ENCODE measurements around the gene UROC1. TPM values are rescaled to one million over a fixed set of nuclear protein-coding genes. Genes with fewer than 3 reads are reported as not detected.

Gene UROC1
- total and polyA plus RNA-seq, 2 of the 13 experiments (the other 11 are each of a cell fraction or from before 2014, with no cell fraction given): 0.71 to 1.3 TPM

- peak; percentile 90 for TF ChIP-seq PAXIP1 (CRISPR knock-in tag; conservative IDR thresholded peaks at IDR 0.05)
- peak; percentile 37; the same call in 1 of the 2 replicates for TF ChIP-seq ATF7-NPFF (CRISPR knock-in tag; IDR thresholded peaks at IDR 0.05; ENCODE audit: low read depth)
- TF ChIP-seq ZNF652 (CRISPR knock-in tag; IDR thresholded peaks at IDR 0.05; ENCODE audit: borderline replicate concordance, low read depth): no peak
- no peak for TF ChIP-seq ZNF7 (CRISPR knock-in tag; IDR thresholded peaks at IDR 0.05)
- no peak; the same call in 1 of the 2 replicates for TF ChIP-seq GZF1 (CRISPR knock-in tag; IDR thresholded peaks at IDR 0.05)
- no peak for TF ChIP-seq ZNF720 (CRISPR knock-in tag; IDR thresholded peaks at IDR 0.05)
- TF ChIP-seq ZNF772 (CRISPR knock-in tag; IDR thresholded peaks at IDR 0.05): no peak
- TF ChIP-seq ZNF788 (CRISPR knock-in tag; IDR thresholded peaks at IDR 0.05; ENCODE audit: borderline replicate concordance): peak; percentile 25; the same call in 1 of the 2 replicates
- no peak for TF ChIP-seq PLSCR1 (CRISPR knock-in tag; IDR thresholded peaks at IDR 0.05; ENCODE audit: borderline replicate concordance)
- TF ChIP-seq GABPA (IDR thresholded peaks at IDR 0.05; ENCODE audit: low read depth, low read length): no peak
- TF ChIP-seq GABPA (CRISPR knock-in tag; IDR thresholded peaks at IDR 0.05; ENCODE audit: low read depth): no peak
- no peak for TF ChIP-seq SMARCE1 (IDR thresholded peaks at IDR 0.05; ENCODE audit: borderline replicate concordance)
- TF ChIP-seq ZNF34 (CRISPR knock-in tag; IDR thresholded peaks at IDR 0.05; ENCODE audit: borderline replicate concordance): peak; percentile 67; the same call in 1 of the 2 replicates
- peak; percentile 31; the same call in 1 of the 2 replicates for TF ChIP-seq ZNF816 (CRISPR knock-in tag; IDR thresholded peaks at IDR 0.05; ENCODE audit: borderline replicate concordance)
- no peak for TF ChIP-seq SRSF9 (IDR thresholded peaks at IDR 0.05; ENCODE audit: borderline replicate concordance, insufficient read depth, low read depth, low read length, poor library complexity, severe bottlenecking)
- 0 out of 2 replicates have a peak, but pooled peaks have one; percentile 42 for TF ChIP-seq ZNF607 (CRISPR knock-in tag; IDR thresholded peaks at IDR 0.05; ENCODE audit: borderline replicate concordance)
- TF ChIP-seq HMG20A (CRISPR knock-in tag; IDR thresholded peaks at IDR 0.05; ENCODE audit: borderline replicate concordance): peak; percentile 32; the same call in 1 of the 2 replicates
- no peak for TF ChIP-seq EZH2 (conservative IDR thresholded peaks at IDR 0.05; ENCODE audit: low read depth, low read length)
- no peak for TF ChIP-seq ZNF496 (CRISPR knock-in tag; IDR thresholded peaks at IDR 0.05; ENCODE audit: insufficient replicate concordance)
- TF ChIP-seq PLRG1 (conservative IDR thresholded peaks at IDR 0.05): no peak
- no peak for TF ChIP-seq NFATC3 (CRISPR knock-in tag; IDR thresholded peaks at IDR 0.05)
- no peak for TF ChIP-seq SMAD9 (CRISPR knock-in tag; IDR thresholded peaks at IDR 0.05)
- TF ChIP-seq ZNF510 (CRISPR knock-in tag; IDR thresholded peaks at IDR 0.05; ENCODE audit: low read depth): no peak
- TF ChIP-seq PTBP1 (IDR thresholded peaks at IDR 0.05; ENCODE audit: low read depth, low read length, poor library complexity, severe bottlenecking): no peak
- TF ChIP-seq U2AF2 (IDR thresholded peaks at IDR 0.05; ENCODE audit: low read depth, low read length): peak; percentile 86; the same call in 1 of the 2 replicates
- TF ChIP-seq, protein P1, sequence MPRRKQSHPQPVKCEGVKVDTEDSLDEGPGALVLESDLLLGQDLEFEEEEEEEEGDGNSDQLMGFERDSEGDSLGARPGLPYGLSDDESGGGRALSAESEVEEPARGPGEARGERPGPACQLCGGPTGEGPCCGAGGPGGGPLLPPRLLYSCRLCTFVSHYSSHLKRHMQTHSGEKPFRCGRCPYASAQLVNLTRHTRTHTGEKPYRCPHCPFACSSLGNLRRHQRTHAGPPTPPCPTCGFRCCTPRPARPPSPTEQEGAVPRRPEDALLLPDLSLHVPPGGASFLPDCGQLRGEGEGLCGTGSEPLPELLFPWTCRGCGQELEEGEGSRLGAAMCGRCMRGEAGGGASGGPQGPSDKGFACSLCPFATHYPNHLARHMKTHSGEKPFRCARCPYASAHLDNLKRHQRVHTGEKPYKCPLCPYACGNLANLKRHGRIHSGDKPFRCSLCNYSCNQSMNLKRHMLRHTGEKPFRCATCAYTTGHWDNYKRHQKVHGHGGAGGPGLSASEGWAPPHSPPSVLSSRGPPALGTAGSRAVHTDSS (CRISPR knock-in tag; conservative IDR thresholded peaks at IDR 0.05): no peak
Observed at GRCh38 chr3:126523745-126524428, 6.3 kb upstream of the UROC1 start, which contains the start of gene CHST13 (continued).
